ENCODE measurements around the gene BCAS3.

BCAS3 gene

GRCh38 chr17:61380836-61381525 lies 703.3 kb downstream of the BCAS3 start:
- no peak for DNase-seq

GRCh38 chr17:61381537-61381936 lies 703.9 kb downstream of the BCAS3 start:
- no peak for DNase-seq

GRCh38 chr17:61382796-61383688 lies 705.4 kb downstream of the BCAS3 start:
- no peak for DNase-seq

- no peak for DNase-seq
These were observed 706.1 kb downstream of the BCAS3 start for GRCh38 chr17:61383689-61384201.

- no peak for DNase-seq
These were observed 706.7 kb downstream of the BCAS3 start for GRCh38 chr17:61384354-61384691.

GRCh38 chr17:61384692-61385576 lies 707.3 kb downstream of the BCAS3 start:
- DNase-seq: no peak

GRCh38 chr17:61385577-61386236 lies 708.1 kb downstream of the BCAS3 start:
- no peak for DNase-seq

- DNase-seq: no peak
These were observed 708.6 kb downstream of the BCAS3 start for GRCh38 chr17:61386251-61386650.

GRCh38 chr17:61387011-61387410 lies 709.4 kb downstream of the BCAS3 start:
- no peak for DNase-seq

- no peak for DNase-seq
These were observed 710.1 kb downstream of the BCAS3 start for GRCh38 chr17:61387511-61388305.

GRCh38 chr17:61388561-61389356 lies 711.1 kb downstream of the BCAS3 start:
- no peak for DNase-seq

- DNase-seq: no peak
These were observed 712.2 kb downstream of the BCAS3 start for GRCh38 chr17:61389670-61390478.

- DNase-seq: no peak
These were observed 712.8 kb downstream of the BCAS3 start for GRCh38 chr17:61390479-61390791.

GRCh38 chr17:61391595-61392291 lies 714.1 kb downstream of the BCAS3 start:
- DNase-seq: no peak

GRCh38 chr17:61392679-61393078 lies 715.0 kb downstream of the BCAS3 start:
- no peak for DNase-seq

GRCh38 chr17:61393550-61393903 lies 715.9 kb downstream of the BCAS3 start:
- no peak for DNase-seq

GRCh38 chr17:61393904-61394629 lies 716.4 kb downstream of the BCAS3 start:
- DNase-seq: no peak

GRCh38 chr17:61394630-61395408 lies 717.2 kb downstream of the BCAS3 start:
- DNase-seq: no peak

Measured in CD4-positive, alpha-beta T cell treated with Interleukin-4 for 4 hours (primary cell).